ENCODE data around the gene C15orf61. TPM values are rescaled to one million over a fixed set of nuclear protein-coding genes. Genes with fewer than 3 reads are reported as not detected.

C15orf61 gene
- total RNA-seq, 1 experiment from 2014 or later, result 5.6 TPM

GRCh38 chr15:67560320-67560719 is 39.4 kb downstream of the C15orf61 start:
- no peak overlapping the region for H3K4me3 ChIP-seq (ENCODE audit: low read depth in 2 of 2, low read length in 2 of 2)
- no TSS peak for BruUV-seq (replicated peaks)
- H3K27ac ChIP-seq (ENCODE audit: low read length), result no peak overlapping the region
- ChIA-PET POLR2A (no interaction called here), CTCF (no interaction called here)
- no peaks in the 10 kb centered on the region for H3K36me3 ChIP-seq (ENCODE audit: control insufficient read depth, insufficient read depth, low read length)
- no peaks in the 10 kb centered on the region for H3K27me3 ChIP-seq (ENCODE audit: control insufficient read depth, insufficient read depth, low read length)
- H3K4me1 ChIP-seq (ENCODE audit: control insufficient read depth, insufficient read depth, low read length), result no peaks in the 10 kb centered on the region
- ATAC-seq (no peak), DNase-seq (ENCODE audit: low read depth, low spot score) (no peak)
- in situ Hi-C loops (cut with HindIII; ENCODE audit: low pct_unique_long_range_greater_than_20kb, low sequenced_read_pairs) (no loop called here), intact Hi-C loops (cut with micrococcal nuclease; ENCODE audit: unreplicated experiment) (no loop called here)
- TF ChIP-seq TCF7L2 (IDR thresholded peaks at IDR 0.05; ENCODE audit: low read depth, low read length), result no peak
- TF ChIP-seq, protein P1, sequence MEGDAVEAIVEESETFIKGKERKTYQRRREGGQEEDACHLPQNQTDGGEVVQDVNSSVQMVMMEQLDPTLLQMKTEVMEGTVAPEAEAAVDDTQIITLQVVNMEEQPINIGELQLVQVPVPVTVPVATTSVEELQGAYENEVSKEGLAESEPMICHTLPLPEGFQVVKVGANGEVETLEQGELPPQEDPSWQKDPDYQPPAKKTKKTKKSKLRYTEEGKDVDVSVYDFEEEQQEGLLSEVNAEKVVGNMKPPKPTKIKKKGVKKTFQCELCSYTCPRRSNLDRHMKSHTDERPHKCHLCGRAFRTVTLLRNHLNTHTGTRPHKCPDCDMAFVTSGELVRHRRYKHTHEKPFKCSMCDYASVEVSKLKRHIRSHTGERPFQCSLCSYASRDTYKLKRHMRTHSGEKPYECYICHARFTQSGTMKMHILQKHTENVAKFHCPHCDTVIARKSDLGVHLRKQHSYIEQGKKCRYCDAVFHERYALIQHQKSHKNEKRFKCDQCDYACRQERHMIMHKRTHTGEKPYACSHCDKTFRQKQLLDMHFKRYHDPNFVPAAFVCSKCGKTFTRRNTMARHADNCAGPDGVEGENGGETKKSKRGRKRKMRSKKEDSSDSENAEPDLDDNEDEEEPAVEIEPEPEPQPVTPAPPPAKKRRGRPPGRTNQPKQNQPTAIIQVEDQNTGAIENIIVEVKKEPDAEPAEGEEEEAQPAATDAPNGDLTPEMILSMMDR (IDR thresholded peaks at IDR 0.05), result no peak
- no peak for TF ChIP-seq POLR2AphosphoS5 (IDR thresholded peaks at IDR 0.05; ENCODE audit: low read depth, low read length)
- TF ChIP-seq SIN3A (IDR thresholded peaks at IDR 0.05; ENCODE audit: borderline replicate concordance, insufficient read depth, low read depth, low read length), result no peak
- TF ChIP-seq, protein P2, sequence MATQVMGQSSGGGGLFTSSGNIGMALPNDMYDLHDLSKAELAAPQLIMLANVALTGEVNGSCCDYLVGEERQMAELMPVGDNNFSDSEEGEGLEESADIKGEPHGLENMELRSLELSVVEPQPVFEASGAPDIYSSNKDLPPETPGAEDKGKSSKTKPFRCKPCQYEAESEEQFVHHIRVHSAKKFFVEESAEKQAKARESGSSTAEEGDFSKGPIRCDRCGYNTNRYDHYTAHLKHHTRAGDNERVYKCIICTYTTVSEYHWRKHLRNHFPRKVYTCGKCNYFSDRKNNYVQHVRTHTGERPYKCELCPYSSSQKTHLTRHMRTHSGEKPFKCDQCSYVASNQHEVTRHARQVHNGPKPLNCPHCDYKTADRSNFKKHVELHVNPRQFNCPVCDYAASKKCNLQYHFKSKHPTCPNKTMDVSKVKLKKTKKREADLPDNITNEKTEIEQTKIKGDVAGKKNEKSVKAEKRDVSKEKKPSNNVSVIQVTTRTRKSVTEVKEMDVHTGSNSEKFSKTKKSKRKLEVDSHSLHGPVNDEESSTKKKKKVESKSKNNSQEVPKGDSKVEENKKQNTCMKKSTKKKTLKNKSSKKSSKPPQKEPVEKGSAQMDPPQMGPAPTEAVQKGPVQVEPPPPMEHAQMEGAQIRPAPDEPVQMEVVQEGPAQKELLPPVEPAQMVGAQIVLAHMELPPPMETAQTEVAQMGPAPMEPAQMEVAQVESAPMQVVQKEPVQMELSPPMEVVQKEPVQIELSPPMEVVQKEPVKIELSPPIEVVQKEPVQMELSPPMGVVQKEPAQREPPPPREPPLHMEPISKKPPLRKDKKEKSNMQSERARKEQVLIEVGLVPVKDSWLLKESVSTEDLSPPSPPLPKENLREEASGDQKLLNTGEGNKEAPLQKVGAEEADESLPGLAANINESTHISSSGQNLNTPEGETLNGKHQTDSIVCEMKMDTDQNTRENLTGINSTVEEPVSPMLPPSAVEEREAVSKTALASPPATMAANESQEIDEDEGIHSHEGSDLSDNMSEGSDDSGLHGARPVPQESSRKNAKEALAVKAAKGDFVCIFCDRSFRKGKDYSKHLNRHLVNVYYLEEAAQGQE (IDR thresholded peaks at IDR 0.05; ENCODE audit: insufficient read depth in 1 of 2, low read depth in 2 of 2, low read length in 1 of 2), result no peak
- H3K9me3 ChIP-seq (ENCODE audit: control insufficient read depth, insufficient read depth, low read depth, low read length), result no peaks in the 10 kb centered on the region

DNA sequence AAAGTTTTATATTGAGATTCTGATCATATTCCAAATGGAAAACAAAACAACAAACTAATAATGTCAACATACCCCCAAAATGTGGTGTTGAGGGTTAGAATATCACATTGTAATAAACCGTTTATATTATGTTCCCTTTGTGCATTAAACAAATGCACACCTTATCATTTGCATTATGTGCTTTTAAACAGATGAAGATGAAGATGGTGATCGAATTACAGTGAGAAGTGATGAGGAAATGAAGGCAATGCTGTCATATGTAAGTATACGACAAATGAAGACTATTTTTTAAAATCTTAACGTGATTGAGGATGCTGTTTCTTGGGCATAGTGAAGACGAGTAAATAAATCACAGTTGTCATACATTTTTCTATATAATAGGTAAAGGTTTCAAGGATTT is 42.2 kb downstream of the C15orf61 start:
- no peak for DNase-seq (ENCODE audit: low read depth, low spot score)
- in situ Hi-C loops (cut with HindIII; ENCODE audit: low pct_unique_long_range_greater_than_20kb, low sequenced_read_pairs), result no loop called here
- no peaks in the 10 kb centered on the region for H3K4me1 ChIP-seq (ENCODE audit: control insufficient read depth, insufficient read depth, low read length)

DNA sequence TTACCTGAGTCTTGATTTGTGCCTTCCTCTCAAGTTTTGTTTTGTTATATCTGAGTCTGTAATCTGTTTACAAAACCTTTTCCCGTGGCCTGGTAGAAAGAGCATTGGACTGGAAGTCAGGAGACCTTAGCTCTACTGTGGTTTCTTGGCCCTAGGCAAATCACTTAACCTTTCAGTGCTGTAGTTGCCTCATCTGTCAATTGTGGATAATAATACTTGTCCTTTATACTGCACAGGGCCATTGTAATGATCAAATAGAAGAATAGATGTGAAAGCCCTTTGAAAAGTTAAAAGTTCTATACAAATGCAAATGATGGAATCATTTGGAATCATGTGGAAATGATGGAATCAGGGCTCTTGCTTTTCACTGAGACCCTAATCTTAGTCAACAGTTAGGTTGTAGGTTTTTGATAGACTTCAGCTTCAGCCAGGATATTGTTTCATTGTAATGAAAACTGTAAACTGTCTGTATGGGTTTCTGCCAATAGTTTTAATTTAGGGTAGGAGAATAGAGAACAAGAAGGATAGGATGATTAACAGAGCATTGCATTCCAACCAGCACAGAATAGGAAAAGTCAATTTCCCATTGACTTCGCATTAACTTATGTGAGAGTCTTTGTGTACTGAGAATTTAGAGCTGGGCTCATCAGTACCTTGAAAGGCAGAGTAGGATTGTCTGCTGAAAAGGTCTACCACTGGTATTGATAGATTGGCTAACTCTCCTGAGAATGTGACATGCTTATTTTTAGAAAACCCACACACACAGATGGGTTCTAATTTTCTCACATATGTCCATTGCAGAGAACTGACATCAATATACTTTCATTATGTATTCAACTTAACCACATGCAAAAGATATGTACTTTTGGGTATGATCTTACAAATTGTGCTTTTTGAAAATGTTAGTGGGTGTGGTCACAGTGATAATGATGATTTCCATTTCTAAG is 43.4 kb downstream of the C15orf61 start:
- no TSS peak for BruUV-seq (replicated peaks)
- Histone ChIP-seq H3K4me1 (ENCODE audit: control insufficient read depth, insufficient read depth, low read length) (no peaks in the 10 kb centered on the region), H3K9me3 (ENCODE audit: control insufficient read depth, insufficient read depth, low read depth, low read length) (no peaks in the 10 kb centered on the region), H3K27me3 (ENCODE audit: control insufficient read depth, insufficient read depth, low read length) (no peaks in the 10 kb centered on the region), H3K27ac (ENCODE audit: low read length) (no peak overlapping the region), H3K36me3 (ENCODE audit: control insufficient read depth, insufficient read depth, low read length) (no peaks in the 10 kb centered on the region), H3K4me3 (ENCODE audit: low read depth in 2 of 2, low read length in 2 of 2) (no peak overlapping the region)
- no peak for DNase-seq (ENCODE audit: low read depth, low spot score)
- ChIA-PET POLR2A (no interaction called here), CTCF (no interaction called here)
- intact Hi-C loops (cut with micrococcal nuclease; ENCODE audit: unreplicated experiment) (no loop called here), in situ Hi-C loops (cut with HindIII; ENCODE audit: low pct_unique_long_range_greater_than_20kb, low sequenced_read_pairs) (no loop called here)
- TF ChIP-seq POLR2AphosphoS5 (IDR thresholded peaks at IDR 0.05; ENCODE audit: low read depth, low read length) (no peak), SIN3A (IDR thresholded peaks at IDR 0.05; ENCODE audit: borderline replicate concordance, insufficient read depth, low read depth, low read length) (no peak), TCF7L2 (IDR thresholded peaks at IDR 0.05; ENCODE audit: low read depth, low read length) (no peak)
- TF ChIP-seq, protein P1 (IDR thresholded peaks at IDR 0.05), result no peak
- TF ChIP-seq, protein P2 (IDR thresholded peaks at IDR 0.05; ENCODE audit: insufficient read depth in 1 of 2, low read depth in 2 of 2, low read length in 1 of 2), result no peak
- no peak for ATAC-seq

More for the DNA sequence above, 42.2 kb downstream of the C15orf61 start:
- POLR2A ChIA-PET, result no interaction called here
- H3K27ac ChIP-seq (ENCODE audit: low read length), result no peak overlapping the region
- no peak overlapping the region for H3K4me3 ChIP-seq (ENCODE audit: low read depth in 2 of 2, low read length in 2 of 2)
- no peaks in the 10 kb centered on the region for H3K9me3 ChIP-seq (ENCODE audit: control insufficient read depth, insufficient read depth, low read depth, low read length)
- no TSS peak for BruUV-seq (replicated peaks)
- no peak for ATAC-seq
- no peak for TF ChIP-seq POLR2AphosphoS5 (IDR thresholded peaks at IDR 0.05; ENCODE audit: low read depth, low read length)
- no peaks in the 10 kb centered on the region for H3K36me3 ChIP-seq (ENCODE audit: control insufficient read depth, insufficient read depth, low read length)
- no peaks in the 10 kb centered on the region for H3K27me3 ChIP-seq (ENCODE audit: control insufficient read depth, insufficient read depth, low read length)
- CTCF ChIA-PET, result no interaction called here
- intact Hi-C loops (cut with micrococcal nuclease; ENCODE audit: unreplicated experiment), result no loop called here

All from Panc1 (cell line).